Loucy (cell line): ENCODE measurements around the gene TPI1.

Experiments
- H2AFZ ChIP-seq: fragments of 200-600 bp; sonication (generic); 2 replicates; pipeline ENCODE4 v1.6.0; 2016; ENCODE audit warnings: antibody characterized with exemption, mild to moderate bottlenecking, low read length, moderate library complexity
- H3F3A ChIP-seq: fragments of 200-600 bp; 2 replicates; pipeline ENCODE4 v1.6.0; 2016; ENCODE audit warnings: antibody characterized with exemption, low read depth, mild to moderate bottlenecking
- H3K27me3 ChIP-seq: fragments of 200-600 bp; sonication (generic); 2 replicates; pipeline ENCODE4 v1.6.1; 2014; ENCODE audit warnings: low read length, mild to moderate bottlenecking; ENCODE audit not compliant: insufficient read depth, poor library complexity, severe bottlenecking
- H3K36me3 ChIP-seq: fragments of 200-600 bp; sonication (generic); 2 replicates; pipeline ENCODE4 v1.6.1; 2016; ENCODE audit warnings: low read length; ENCODE audit not compliant: insufficient read depth
- H3K4me1 ChIP-seq: fragments of 200-600 bp; sonication (generic); 2 replicates; pipeline ENCODE4 v1.5.1; 2014; ENCODE audit warnings: low read length, mild to moderate bottlenecking; ENCODE audit not compliant: insufficient read depth, poor library complexity, severe bottlenecking
- H3K4me2 ChIP-seq: fragments of 200-600 bp; sonication (generic); 2 replicates; pipeline ENCODE4 v1.6.0; 2014; ENCODE audit warnings: antibody characterized with exemption, low read length, low read depth, mild to moderate bottlenecking; ENCODE audit not compliant: poor library complexity, severe bottlenecking
- H3K4me3 ChIP-seq: fragments of 200-600 bp; sonication (generic); 2 replicates; pipeline ENCODE4 v1.5.1; 2014; ENCODE audit warnings: low read length, mild to moderate bottlenecking, mixed read lengths; ENCODE audit not compliant: poor library complexity, severe bottlenecking
- H3K79me2 ChIP-seq: fragments of 200-600 bp; sonication (generic); 2 replicates; pipeline ENCODE4 v1.6.1; 2014; ENCODE audit warnings: low read length; ENCODE audit not compliant: insufficient read depth
- H3K9ac ChIP-seq: fragments of 200-600 bp; sonication (generic); 2 replicates; pipeline ENCODE4 v1.6.0; 2014; ENCODE audit warnings: mild to moderate bottlenecking, low read depth, low read length, moderate library complexity; ENCODE audit not compliant: poor library complexity, severe bottlenecking
- H3K9me2 ChIP-seq: fragments of 200-600 bp; sonication (generic); replicated peaks from 2 replicates; pipeline ENCODE4 v1.6.1; 2016; ENCODE audit warnings: low read depth, low read length, mixed read lengths
- H3K9me3 ChIP-seq: fragments of 200-600 bp; sonication (generic); 2 replicates; pipeline ENCODE4 v1.6.1; 2014; ENCODE audit warnings: mild to moderate bottlenecking, antibody characterized with exemption, low read length, low read depth; ENCODE audit not compliant: insufficient read depth
- H4K20me1 ChIP-seq: fragments of 200-600 bp; sonication (generic); 2 replicates; pipeline ENCODE4 v1.6.0; 2014; ENCODE audit warnings: antibody characterized with exemption, low read length, mild to moderate bottlenecking; ENCODE audit not compliant: insufficient read depth, poor library complexity, severe bottlenecking
- CTCF ChIP-seq: fragments of 200-600 bp; sonication (generic); conservative IDR thresholded peaks from 2 replicates; pipeline ENCODE4 v1.5.1; 2014; ENCODE audit warnings: mild to moderate bottlenecking, antibody characterized with exemption, low read length
- EZH2phosphoT487 ChIP-seq: fragments of 200-600 bp; IDR thresholded peaks from 2 replicates; pipeline ENCODE4 v1.6.1; 2018; ENCODE audit warnings: antibody characterized with exemption, mild to moderate bottlenecking, moderate library complexity, borderline replicate concordance

Gene TPI1

GRCh38 chr12:6832125-6832524 is 35.2 kb upstream of the TPI1 start:
- no peaks in the 10 kb centered on the region for H3F3A ChIP-seq
- no peak overlapping the region for H3K4me3 ChIP-seq
- no peak overlapping the region for H3K4me2 ChIP-seq
- no peaks in the 10 kb centered on the region for H4K20me1 ChIP-seq
- peaks cover 11% of the 10 kb centered on the region; the same call in 1 of the 2 replicates for H3K36me3 ChIP-seq
- H3K79me2 ChIP-seq = peaks cover 25% of the 10 kb centered on the region; the same call in 1 of the 2 replicates
- H3K4me1 ChIP-seq = peaks cover 18% of the 10 kb centered on the region
- H3K27me3 ChIP-seq = no peaks in the 10 kb centered on the region
- TF ChIP-seq EZH2phosphoT487 (no peak), CTCF (no peak)
- H3K9me2 ChIP-seq = no peaks in the 10 kb centered on the region
- no peak overlapping the region for H2AFZ ChIP-seq
- H3K9me3 ChIP-seq = no peaks in the 10 kb centered on the region
- no peak overlapping the region for H3K9ac ChIP-seq

- Histone ChIP-seq H3K9me3 (no peaks in the 10 kb centered on the region), H3K4me3 (no peak overlapping the region), H2AFZ (no peak overlapping the region), H3K9ac (no peak overlapping the region), H3K36me3 (peaks cover 11% of the 10 kb centered on the region; the same call in 1 of the 2 replicates), H3K27me3 (no peaks in the 10 kb centered on the region), H3F3A (no peaks in the 10 kb centered on the region), H3K79me2 (peaks cover 20% of the 10 kb centered on the region; the same call in 1 of the 2 replicates), H3K4me1 (peaks cover 13% of the 10 kb centered on the region), H4K20me1 (no peaks in the 10 kb centered on the region), H3K9me2 (no peaks in the 10 kb centered on the region), H3K4me2 (no peak overlapping the region)
- TF ChIP-seq CTCF (no peak), EZH2phosphoT487 (no peak)
Measured at GRCh38 chr12:6833189-6833890, 34.0 kb upstream of the TPI1 start.

DNA sequence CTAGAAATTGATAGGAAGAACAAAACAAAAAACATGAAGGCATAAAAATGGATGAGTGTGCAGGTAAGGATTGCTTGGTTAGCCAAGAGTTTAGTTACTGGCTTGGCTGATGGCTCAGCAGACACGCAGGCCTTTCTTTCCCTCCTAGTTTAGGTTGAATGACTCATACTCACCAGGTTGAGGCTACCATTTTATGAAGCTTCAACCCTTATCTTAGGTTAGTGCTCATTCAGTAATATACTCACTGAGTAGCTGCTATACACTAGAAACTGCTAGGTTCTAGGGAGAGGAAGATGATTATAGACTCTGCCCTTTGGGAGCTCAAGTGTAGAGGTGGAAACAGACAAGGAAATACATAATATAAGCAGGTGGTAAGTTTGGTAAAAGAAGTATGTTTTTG is 33.1 kb upstream of the TPI1 start:
- H3K9ac ChIP-seq = no peak overlapping the region
- no peaks in the 10 kb centered on the region for H4K20me1 ChIP-seq
- H3K4me1 ChIP-seq = peaks cover 13% of the 10 kb centered on the region
- H3K4me3 ChIP-seq = no peak overlapping the region
- H3K79me2 ChIP-seq = peaks cover 13% of the 10 kb centered on the region; the same call in 1 of the 2 replicates
- no peaks in the 10 kb centered on the region for H3F3A ChIP-seq
- no peak for TF ChIP-seq CTCF
- no peak overlapping the region for H2AFZ ChIP-seq
- no peaks in the 10 kb centered on the region for H3K9me3 ChIP-seq
- H3K4me2 ChIP-seq = no peak overlapping the region
- no peaks in the 10 kb centered on the region for H3K9me2 ChIP-seq
- peaks cover 11% of the 10 kb centered on the region; the same call in 1 of the 2 replicates for H3K36me3 ChIP-seq
- no peaks in the 10 kb centered on the region for H3K27me3 ChIP-seq
